ENCODE results near the gene PSMD12.

The PSMD12 gene

DNA sequence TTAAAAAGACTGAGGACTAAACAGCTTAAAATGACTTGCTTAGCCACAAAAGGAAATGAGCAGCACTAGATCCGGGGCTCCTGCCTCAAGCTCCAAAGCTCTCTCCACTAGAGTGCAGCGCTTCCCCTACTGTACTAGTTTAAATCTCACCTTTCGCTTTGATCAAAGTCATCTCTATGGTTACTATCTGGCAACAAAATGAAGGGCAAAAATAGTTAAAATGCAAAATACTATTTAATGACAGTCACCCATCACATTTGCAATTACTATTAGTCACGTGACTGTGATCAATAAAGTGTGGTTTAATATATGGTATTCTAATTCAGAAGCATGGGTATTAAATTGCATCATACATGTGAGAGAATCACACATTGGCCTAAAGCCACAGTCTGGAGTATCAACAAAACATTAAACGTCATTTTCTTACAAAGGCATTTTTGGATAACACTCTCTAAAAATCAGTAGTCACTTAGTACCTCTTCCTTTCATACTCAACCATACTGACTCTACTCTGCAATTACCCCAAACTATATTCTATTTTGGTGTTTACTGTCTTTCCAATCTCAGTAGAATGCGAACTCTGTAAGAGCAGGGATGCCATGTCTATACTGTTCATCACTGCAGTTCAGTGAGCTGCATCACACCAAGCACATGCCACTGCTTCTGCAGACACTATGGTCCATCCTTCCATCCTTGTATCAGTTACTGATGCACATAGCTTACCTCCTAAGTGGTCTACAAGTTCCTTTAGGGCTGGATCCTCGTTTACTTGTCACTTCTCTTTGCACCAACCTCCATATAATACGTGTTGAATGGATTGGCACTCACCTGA, 6.2 kb downstream of the PSMD12 start:
- H3K36me3 ChIP-seq (ENCODE audit: low read length), result peaks cover 23% of the 10 kb centered on the region
- H3K9me2 ChIP-seq (replicated peaks; ENCODE audit: insufficient read depth, low read length), result no peaks in the 10 kb centered on the region
- TF ChIP-seq EZH2phosphoT487 (conservative IDR thresholded peaks at IDR 0.05; ENCODE audit: low read length), result no peak
- TF ChIP-seq, protein P1, sequence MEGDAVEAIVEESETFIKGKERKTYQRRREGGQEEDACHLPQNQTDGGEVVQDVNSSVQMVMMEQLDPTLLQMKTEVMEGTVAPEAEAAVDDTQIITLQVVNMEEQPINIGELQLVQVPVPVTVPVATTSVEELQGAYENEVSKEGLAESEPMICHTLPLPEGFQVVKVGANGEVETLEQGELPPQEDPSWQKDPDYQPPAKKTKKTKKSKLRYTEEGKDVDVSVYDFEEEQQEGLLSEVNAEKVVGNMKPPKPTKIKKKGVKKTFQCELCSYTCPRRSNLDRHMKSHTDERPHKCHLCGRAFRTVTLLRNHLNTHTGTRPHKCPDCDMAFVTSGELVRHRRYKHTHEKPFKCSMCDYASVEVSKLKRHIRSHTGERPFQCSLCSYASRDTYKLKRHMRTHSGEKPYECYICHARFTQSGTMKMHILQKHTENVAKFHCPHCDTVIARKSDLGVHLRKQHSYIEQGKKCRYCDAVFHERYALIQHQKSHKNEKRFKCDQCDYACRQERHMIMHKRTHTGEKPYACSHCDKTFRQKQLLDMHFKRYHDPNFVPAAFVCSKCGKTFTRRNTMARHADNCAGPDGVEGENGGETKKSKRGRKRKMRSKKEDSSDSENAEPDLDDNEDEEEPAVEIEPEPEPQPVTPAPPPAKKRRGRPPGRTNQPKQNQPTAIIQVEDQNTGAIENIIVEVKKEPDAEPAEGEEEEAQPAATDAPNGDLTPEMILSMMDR (IDR thresholded peaks at IDR 0.05; ENCODE audit: insufficient read depth, low read length, poor library complexity, severe bottlenecking), result no peak
- H3K4me2 ChIP-seq (ENCODE audit: low read depth, low read length, poor library complexity, severe bottlenecking), result no peak overlapping the region
- peaks cover 81% of the 10 kb centered on the region for H3K79me2 ChIP-seq (ENCODE audit: insufficient read depth, low read length)
- H3F3A ChIP-seq (ENCODE audit: insufficient read depth), result no peaks in the 10 kb centered on the region
- H4K20me1 ChIP-seq (ENCODE audit: low read depth, low read length), result peaks cover 4% of the 10 kb centered on the region; the same call in 1 of the 2 replicates
- H3K9ac ChIP-seq (ENCODE audit: low read length), result no peak overlapping the region
- H2AFZ ChIP-seq (ENCODE audit: low read depth, low read length, severe bottlenecking), result no peak overlapping the region
- H3K4me3 ChIP-seq (ENCODE audit: insufficient read depth, low read length, poor library complexity, severe bottlenecking), result no peak overlapping the region
- no peak overlapping the region for H3K27ac ChIP-seq (ENCODE audit: low read depth, low read length)
- H3K9me3 ChIP-seq (ENCODE audit: insufficient read depth, low read length), result no peaks in the 10 kb centered on the region
- H3K27me3 ChIP-seq (ENCODE audit: low read length), result no peaks in the 10 kb centered on the region

DNA sequence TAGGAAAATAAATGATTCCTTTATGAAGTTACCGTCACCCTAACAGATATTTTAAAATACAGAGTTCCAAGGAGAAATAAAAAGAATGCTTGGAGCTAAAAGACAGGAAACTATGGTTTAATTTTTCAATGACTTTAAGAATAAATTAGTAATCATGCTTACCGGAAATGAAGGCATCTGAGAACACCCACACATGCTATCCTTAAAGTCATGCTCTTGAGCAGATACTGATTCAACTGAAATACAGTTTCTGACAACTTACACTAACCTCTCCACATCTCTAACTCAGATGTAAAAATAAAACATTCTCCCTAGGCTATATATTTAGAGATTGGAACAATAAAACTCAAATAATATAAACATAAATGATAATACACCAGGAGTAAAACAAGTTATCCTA, 7.8 kb downstream of the PSMD12 start:
- H3K9me2 ChIP-seq (replicated peaks; ENCODE audit: insufficient read depth, low read length), result no peaks in the 10 kb centered on the region
- no peak for TF ChIP-seq EZH2phosphoT487 (conservative IDR thresholded peaks at IDR 0.05; ENCODE audit: low read length)
- TF ChIP-seq, protein P1 (IDR thresholded peaks at IDR 0.05; ENCODE audit: insufficient read depth, low read length, poor library complexity, severe bottlenecking), result no peak
- H3K36me3 ChIP-seq (ENCODE audit: low read length), result peaks cover 30% of the 10 kb centered on the region
- no peaks in the 10 kb centered on the region; the same call in 1 of the 2 replicates for H4K20me1 ChIP-seq (ENCODE audit: low read depth, low read length)
- H3F3A ChIP-seq (ENCODE audit: insufficient read depth), result no peaks in the 10 kb centered on the region
- no peak overlapping the region for H2AFZ ChIP-seq (ENCODE audit: low read depth, low read length, severe bottlenecking)
- H3K4me3 ChIP-seq (ENCODE audit: insufficient read depth, low read length, poor library complexity, severe bottlenecking), result no peak overlapping the region
- H3K4me2 ChIP-seq (ENCODE audit: low read depth, low read length, poor library complexity, severe bottlenecking), result no peak overlapping the region
- H3K27ac ChIP-seq (ENCODE audit: low read depth, low read length), result no peak overlapping the region
- H3K9ac ChIP-seq (ENCODE audit: low read length), result no peak overlapping the region
- no peaks in the 10 kb centered on the region for H3K9me3 ChIP-seq (ENCODE audit: insufficient read depth, low read length)
- H3K79me2 ChIP-seq (ENCODE audit: insufficient read depth, low read length), result peaks cover 65% of the 10 kb centered on the region
- no peaks in the 10 kb centered on the region for H3K27me3 ChIP-seq (ENCODE audit: low read length)

DNA sequence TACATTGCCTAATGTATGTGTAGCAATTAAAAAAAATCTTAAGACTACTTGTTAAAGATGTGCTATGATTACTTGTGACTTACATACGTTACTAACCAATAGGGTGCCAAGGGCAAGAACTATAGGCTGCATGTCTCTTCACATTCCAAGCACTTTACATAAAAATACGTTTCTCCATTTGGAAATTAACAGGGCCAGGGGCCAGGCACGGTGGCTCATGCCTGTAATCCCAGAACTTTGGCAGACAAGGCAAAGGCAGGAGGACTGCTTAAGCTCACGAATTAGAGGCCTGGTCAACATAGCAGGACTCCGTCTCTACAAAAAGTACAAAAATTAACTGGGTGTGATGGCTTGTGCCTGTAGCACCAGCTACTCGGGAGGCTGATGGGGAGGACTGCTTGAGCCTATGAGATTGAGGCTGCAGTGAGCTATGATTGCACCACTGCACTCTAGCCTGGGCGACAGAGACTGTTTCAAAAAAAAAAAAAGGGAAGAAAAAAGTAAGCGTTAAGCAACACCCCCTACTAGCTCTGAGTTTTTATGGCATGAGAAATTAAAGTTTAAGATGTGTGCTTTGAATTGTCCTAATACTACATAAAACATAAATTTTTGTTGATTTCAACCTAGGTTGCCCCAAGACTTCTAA, 12.3 kb downstream of the PSMD12 start:
- Histone ChIP-seq H3K9me2 (replicated peaks; ENCODE audit: insufficient read depth, low read length) (no peaks in the 10 kb centered on the region), H3K27me3 (ENCODE audit: low read length) (no peaks in the 10 kb centered on the region), H2AFZ (ENCODE audit: low read depth, low read length, severe bottlenecking) (no peak overlapping the region), H3K27ac (ENCODE audit: low read depth, low read length) (no peak overlapping the region), H3K4me3 (ENCODE audit: insufficient read depth, low read length, poor library complexity, severe bottlenecking) (no peak overlapping the region), H3K4me2 (ENCODE audit: low read depth, low read length, poor library complexity, severe bottlenecking) (no peak overlapping the region), H3K79me2 (ENCODE audit: insufficient read depth, low read length) (peaks cover 20% of the 10 kb centered on the region), H3K36me3 (ENCODE audit: low read length) (peaks cover 25% of the 10 kb centered on the region; the same call in 1 of the 2 replicates), H4K20me1 (ENCODE audit: low read depth, low read length) (no peaks in the 10 kb centered on the region), H3K9me3 (ENCODE audit: insufficient read depth, low read length) (no peaks in the 10 kb centered on the region), H3F3A (ENCODE audit: insufficient read depth) (no peaks in the 10 kb centered on the region), H3K9ac (ENCODE audit: low read length) (no peak overlapping the region)
- TF ChIP-seq, protein P1 (IDR thresholded peaks at IDR 0.05; ENCODE audit: insufficient read depth, low read length, poor library complexity, severe bottlenecking), result no peak
- TF ChIP-seq EZH2phosphoT487 (conservative IDR thresholded peaks at IDR 0.05; ENCODE audit: low read length), result no peak
